HG03520 (cell line): ENCODE results near the gene RASL11B.

Experiments used
- ATAC-seq: cut with Tn5 transposase; IDR thresholded peaks from one replicate; pipeline ENCODE4 v1.9.1; 2021; ENCODE audit warnings: mild to moderate bottlenecking, moderate library complexity; ENCODE audit not compliant: unreplicated experiment

Gene RASL11B

GRCh38 chr4:52842792-52843191 is 19.3 kb upstream of the RASL11B start:
- no peak for ATAC-seq

DNA sequence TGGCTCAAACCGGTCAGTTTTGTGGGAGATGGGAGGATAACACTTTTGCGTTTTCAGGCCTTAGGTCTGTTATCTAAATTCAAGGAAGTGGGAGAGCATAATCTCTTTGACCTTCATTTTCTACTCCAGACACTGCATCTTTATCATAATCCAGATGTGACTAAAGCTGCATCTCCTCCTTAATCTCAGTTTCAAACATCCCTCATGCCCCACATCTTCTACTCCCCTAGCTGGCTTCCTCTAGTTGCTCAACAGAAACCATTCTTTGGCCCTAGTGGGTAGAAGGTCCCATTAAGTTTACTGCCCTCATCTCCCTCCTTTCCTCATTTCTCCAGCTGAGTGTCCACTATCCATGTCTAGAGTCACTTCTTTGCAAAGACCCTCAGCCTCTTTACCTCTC is 18.8 kb upstream of the RASL11B start:
- ATAC-seq: no peak

DNA sequence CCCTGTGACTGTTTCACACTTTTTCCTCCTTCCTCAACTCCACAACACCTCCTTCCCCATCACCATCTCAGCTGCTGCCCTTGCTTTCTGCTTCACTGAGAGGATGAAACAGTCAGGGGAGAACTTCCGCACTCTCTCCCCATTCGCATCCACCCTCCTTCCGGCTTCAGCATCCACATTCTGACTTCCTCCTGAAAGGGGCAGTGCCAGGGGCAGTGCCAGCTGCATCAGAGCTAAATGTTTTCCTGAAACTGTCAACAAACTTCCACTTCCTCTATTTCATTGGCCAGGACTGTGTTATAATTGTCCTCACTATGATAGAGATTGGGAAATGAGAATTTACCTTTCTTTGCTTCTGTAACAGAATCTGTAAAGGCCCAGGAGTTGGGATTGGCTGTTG is 18.2 kb upstream of the RASL11B start:
- ATAC-seq: no peak

- no peak for ATAC-seq
These were observed 17.5 kb upstream of the RASL11B start for GRCh38 chr4:52844596-52844995.

- ATAC-seq: no peak
These were observed 15.6 kb upstream of the RASL11B start for GRCh38 chr4:52846502-52846901.

GRCh38 chr4:52848254-52848653 is 13.9 kb upstream of the RASL11B start:
- no peak for ATAC-seq

GRCh38 chr4:52850406-52851124 is 11.6 kb upstream of the RASL11B start:
- no peak for ATAC-seq

DNA sequence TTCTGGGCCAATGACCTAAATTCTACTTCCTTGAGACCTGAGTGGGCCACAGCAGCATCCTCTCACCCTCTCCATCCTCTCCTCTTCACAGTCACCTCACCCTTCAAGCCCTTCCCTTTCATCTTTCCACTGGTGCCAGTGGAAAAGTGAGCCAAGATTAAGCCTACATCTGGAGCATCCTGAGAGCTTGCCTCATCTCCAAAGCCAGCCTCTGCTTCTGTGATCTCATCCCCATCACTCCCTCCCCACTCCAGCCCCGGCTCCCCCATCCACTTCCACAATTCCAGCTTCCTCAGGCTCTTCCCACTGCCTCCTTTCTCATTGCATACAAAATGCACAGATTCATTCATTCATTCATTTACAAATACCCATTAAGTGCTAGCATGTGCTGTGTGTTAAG is 10.1 kb upstream of the RASL11B start:
- ATAC-seq: no peak

DNA sequence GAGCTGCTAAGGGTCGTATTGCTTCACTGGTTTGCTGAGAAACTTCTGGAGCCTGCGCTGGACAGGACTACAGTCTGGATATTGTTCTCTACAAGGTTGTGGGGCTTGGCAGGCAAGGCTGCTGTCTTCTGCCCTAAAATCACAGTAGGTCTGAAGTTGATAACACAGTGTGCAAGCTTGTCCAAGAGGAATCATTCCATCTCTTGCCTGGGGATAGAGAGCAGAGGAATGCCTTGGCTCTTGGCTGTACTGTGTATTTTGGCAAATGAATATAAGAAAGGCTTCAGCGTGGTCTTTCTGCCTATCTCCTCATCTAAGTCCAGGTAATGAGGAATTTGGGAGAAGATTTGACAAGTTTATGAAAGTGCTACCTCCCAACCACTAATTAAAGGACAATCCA is 9.4 kb upstream of the RASL11B start:
- no peak for ATAC-seq

GRCh38 chr4:52853351-52853750 is 8.8 kb upstream of the RASL11B start:
- no peak for ATAC-seq

- ATAC-seq: no peak
These were observed 5.3 kb upstream of the RASL11B start for GRCh38 chr4:52856801-52857200.

DNA sequence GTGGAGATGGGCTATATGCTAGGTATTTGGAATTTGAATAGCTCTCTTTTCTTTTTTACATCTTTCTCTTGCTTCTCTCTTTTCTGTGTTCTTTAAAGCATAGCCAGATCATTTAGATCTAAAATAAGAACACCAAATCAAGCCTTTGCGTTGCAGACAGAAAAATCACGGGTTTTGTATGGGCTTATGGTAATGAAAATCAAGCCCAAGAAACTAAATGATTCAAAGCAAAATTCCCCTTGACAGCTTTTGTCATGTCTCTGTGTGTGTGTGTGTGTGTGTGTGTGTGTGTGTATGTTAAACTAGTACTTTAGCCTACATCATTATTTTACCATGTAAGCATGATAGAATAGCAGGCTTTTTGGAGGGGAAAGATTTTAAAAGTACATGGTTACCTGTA is 1.8 kb upstream of the RASL11B start:
- no peak for ATAC-seq

DNA sequence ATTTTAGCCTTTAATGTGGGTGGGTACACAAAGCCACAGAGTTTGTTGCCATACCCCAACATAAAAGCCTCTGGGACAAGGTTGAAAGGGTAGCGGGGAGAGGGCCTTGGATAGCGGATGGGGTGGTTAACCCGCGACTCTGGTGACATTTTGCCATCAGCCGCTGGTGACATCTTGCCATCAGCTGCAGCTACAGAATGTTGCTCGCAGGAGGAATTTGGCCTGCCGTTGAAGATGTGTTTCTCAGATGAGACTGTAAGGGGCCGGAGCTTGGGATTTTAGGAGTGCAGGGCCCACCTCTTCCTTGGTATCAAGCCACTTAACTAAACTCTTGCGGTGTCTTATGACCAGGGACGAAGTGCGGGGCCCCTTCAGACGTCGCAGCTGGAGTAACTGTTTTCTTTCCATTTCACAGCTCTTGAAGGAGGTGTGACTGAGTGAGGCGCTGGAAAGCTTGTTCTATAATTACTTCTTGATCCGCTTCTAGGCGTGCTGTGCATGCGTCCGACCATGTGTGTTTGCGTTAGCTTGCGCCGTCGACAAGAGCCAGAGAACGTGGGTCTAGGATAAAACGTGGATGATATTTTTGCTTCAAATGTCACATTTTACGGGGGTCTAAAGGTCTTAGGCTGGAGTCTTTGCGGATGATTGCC is 820 bp upstream of the RASL11B start:
- ATAC-seq: no peak

DNA sequence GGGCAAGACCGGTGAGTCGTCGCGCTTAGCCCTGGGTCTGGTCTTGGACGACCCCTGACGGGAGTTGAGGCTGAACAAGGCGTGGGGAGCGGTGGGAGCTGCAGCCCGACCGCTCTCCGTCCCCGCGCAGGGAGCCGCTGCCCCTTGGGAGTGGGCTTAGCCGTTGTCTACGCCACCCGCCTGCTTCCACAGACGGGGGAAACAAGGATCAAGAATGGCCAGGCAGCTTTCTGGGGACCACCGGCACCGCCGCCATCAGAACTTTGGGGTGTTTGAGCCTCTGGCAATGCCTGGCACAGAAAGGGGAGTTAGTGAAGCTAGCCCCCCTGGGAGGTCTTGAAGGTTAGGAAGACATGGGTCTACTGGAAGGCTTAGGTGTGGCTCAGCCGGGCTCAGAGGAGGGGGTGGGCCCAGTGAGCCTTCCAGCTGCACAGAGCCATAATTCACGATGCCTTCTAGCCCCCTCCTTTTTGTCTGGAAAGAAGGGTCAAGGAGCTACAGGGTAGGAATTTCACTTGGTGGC is 583 bp downstream of the RASL11B start:
- ATAC-seq: no peak

GRCh38 chr4:52863324-52863723 is 1.2 kb downstream of the RASL11B start:
- ATAC-seq: no peak

- no peak for ATAC-seq
These were observed 2.7 kb downstream of the RASL11B start for GRCh38 chr4:52864793-52865192.

- ATAC-seq: no peak
These were observed 3.2 kb downstream of the RASL11B start for GRCh38 chr4:52865300-52865699.

DNA sequence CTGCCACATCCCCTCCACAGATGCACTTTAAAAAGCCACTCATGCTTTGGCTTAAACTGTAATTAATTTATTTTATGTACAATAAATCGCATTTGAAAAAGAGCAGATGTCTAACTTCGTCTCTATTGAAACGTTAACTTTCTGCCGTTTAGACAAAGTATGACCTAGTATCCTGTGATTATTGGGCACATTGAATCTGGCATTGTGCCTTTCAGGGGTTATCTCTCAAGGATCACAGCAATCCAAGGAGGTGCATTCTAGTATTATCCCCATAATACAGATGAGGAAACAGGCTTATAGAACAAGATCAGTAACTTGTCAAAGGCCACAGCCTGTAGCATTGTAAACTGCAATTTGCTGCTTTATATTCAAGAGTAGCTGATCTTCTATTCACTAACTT is 4.6 kb downstream of the RASL11B start:
- ATAC-seq: no peak

DNA sequence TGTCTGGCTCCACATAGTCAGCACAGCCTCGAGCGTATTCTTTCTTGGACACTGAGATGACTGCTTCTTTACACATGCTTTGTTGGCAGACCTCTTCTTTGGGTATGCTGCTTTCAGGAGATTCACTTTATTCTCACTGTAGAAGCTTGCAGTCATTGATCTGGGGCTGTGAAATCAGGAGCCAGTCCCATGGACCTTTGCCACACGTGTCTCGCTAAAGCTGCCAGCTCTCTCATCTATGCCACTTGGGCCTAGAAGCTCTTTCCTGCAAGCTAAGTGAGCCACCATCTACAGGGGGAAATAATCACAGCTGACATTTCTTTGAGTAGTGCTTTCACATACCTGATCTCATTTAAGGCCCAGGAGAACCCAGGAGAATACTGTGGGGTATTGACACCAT is 5.0 kb downstream of the RASL11B start:
- no peak for ATAC-seq

DNA sequence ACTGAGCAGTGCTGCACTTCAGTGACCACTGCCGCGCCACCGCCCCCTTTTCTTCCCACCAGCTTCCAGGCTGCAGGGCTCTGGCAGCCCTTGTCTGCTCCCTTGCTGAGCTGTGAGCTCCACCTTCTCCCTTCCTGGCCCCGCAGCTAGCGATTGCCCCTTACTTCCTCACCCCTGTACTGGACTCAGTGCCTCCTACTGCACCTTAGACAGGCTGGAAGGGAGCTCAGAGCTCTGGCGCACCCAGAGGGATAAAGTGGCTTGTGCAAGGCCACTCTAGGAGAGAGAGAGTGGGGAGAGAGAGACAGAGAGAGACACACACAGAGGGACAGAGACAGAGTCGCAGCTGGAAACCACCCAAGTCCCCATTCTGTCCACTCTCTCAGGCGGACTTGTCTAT is 6.0 kb downstream of the RASL11B start:
- no peak for ATAC-seq

GRCh38 chr4:52869196-52869595 is 7.1 kb downstream of the RASL11B start:
- no peak for ATAC-seq

DNA sequence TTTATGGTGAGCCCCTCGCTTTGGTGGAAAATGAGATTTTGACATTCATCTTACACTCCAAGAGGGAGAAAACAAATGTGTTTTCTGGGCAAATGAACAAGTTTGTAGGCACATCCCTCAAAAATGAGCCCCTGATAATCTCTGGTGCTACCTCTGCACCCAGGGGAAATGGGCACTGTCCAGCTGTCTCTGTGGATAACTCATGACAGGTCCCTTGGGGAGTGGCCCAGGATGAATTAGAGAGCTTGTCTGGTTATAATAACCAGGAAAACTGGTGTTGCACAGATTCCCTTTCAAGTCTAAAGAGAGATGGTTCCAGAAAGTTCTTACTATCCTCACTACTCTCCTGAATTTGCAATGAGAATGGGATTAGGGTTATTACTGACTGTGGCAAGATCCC is 7.5 kb downstream of the RASL11B start:
- ATAC-seq: no peak

DNA sequence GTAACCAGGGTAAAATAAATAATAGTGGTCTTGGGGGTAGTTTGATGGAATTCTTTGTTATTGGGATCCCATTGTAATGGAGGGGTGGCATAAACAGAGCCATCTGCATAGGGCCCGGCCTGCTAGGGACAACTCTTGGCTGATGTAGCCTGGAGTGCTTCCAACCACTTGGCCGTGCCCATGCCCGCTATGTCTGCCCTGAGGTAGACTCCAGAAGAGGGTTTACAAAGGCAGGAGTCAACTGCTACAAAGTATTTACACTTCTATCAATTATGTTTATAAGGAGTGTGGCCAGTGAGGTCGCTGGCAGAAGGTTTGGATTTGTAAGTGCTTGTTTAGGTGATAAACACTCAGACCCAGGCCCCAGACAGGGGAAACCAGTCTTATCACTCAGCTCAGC is 8.1 kb downstream of the RASL11B start:
- ATAC-seq: no peak
